Upper lobe of right lung (tissue), 1 donor: ENCODE data around the gene ITPR2. TPM values are rescaled to one million over a fixed set of nuclear protein-coding genes. Genes with fewer than 3 reads are reported as not detected.

ENCODE experiments used
- ATAC-seq: fragments of 200-7000 bp; cut with Tn5 transposase; one replicate; pipeline ENCODE4 v1.9.1; 2020; ENCODE audit warnings: mild to moderate bottlenecking, moderate library complexity
- DNase-seq: peaks from one replicate; pipeline ENCODE4 v3.0.0-alpha.2; 2020
- H3K27ac ChIP-seq: fragments of 200-600 bp; one replicate; pipeline ENCODE4 v1.8.0; 2022
- H3K27me3 ChIP-seq: fragments of 200-600 bp; one replicate; pipeline ENCODE4 v1.8.0; 2022; ENCODE audit warnings: mild to moderate bottlenecking
- H3K36me3 ChIP-seq: fragments of 200-600 bp; one replicate; pipeline ENCODE4 v1.8.0; 2022
- H3K4me1 ChIP-seq: fragments of 200-600 bp; one replicate; pipeline ENCODE4 v1.8.0; 2022
- H3K4me3 ChIP-seq: fragments of 200-600 bp; one replicate; pipeline ENCODE4 v1.8.0; 2022; ENCODE audit warnings: mild to moderate bottlenecking
- H3K9me3 ChIP-seq: fragments of 200-600 bp; one replicate; pipeline ENCODE4 v1.8.0; 2022
- CTCF ChIP-seq: fragments of 200-600 bp; IDR thresholded peaks from one replicate; pipeline ENCODE4 v1.8.0; 2022; ENCODE audit warnings: antibody characterized with exemption
- intact Hi-C: fragments of 100-400 bp; cut with DNase I; formaldehyde crosslinking; loops from one replicate; pipeline ENCODE4 v1.11.0; 2022
- total RNA-seq: library from RNA; stranded (reverse); fragmentation: NEBNext Ultra II Directional; extraction: Animal tissue kit (Norgen Biotek cat#: 25700); gene quantifications from one replicate; pipeline ENCODE4 v1.2.1, GENCODE V29; 2021
- donor health status: DM: no; HTN: yes; CAD: no; lungs with severe emphysema.

Gene ITPR2
- total RNA-seq, 1 donor from 2014 or later = 50.8 TPM

- TF ChIP-seq CTCF = no peak
- intact Hi-C loops = no loop called here
- ATAC-seq = no peak
These were observed 143.6 kb downstream of the ITPR2 start for GRCh38 chr12:26689281-26689841.

GRCh38 chr12:26688344-26688904 is 144.6 kb downstream of the ITPR2 start:
- DNase-seq (no peak), ATAC-seq (no peak)
- Histone ChIP-seq H3K4me3 (no peak overlapping the region), H3K27me3 (no peaks in the 10 kb centered on the region), H3K4me1 (no peaks in the 10 kb centered on the region), H3K36me3 (peaks cover 23% of the 10 kb centered on the region), H3K27ac (no peak overlapping the region), H3K9me3 (peaks cover 4% of the 10 kb centered on the region)
- no peak for TF ChIP-seq CTCF
- intact Hi-C loops = no loop called here

More at GRCh38 chr12:26689281-26689841, 143.6 kb downstream of the ITPR2 start:
- H3K9me3 ChIP-seq = no peaks in the 10 kb centered on the region
- H3K4me3 ChIP-seq = no peak overlapping the region
- H3K27ac ChIP-seq = no peak overlapping the region
- no peaks in the 10 kb centered on the region for H3K27me3 ChIP-seq
- no peaks in the 10 kb centered on the region for H3K4me1 ChIP-seq
- peaks cover 15% of the 10 kb centered on the region for H3K36me3 ChIP-seq
- DNase-seq = no peak

GRCh38 chr12:26686408-26686807 is 146.6 kb downstream of the ITPR2 start:
- intact Hi-C loops = no loop called here

GRCh38 chr12:26684101-26684500 is 148.9 kb downstream of the ITPR2 start:
- Histone ChIP-seq H3K4me3 (no peak overlapping the region), H3K36me3 (peaks cover 42% of the 10 kb centered on the region), H3K4me1 (no peaks in the 10 kb centered on the region), H3K27ac (no peak overlapping the region), H3K9me3 (peaks cover 4% of the 10 kb centered on the region), H3K27me3 (no peaks in the 10 kb centered on the region)
- intact Hi-C loops = no loop called here
- DNase-seq (no peak), ATAC-seq (no peak)
- no peak for TF ChIP-seq CTCF

More at GRCh38 chr12:26686408-26686807, 146.6 kb downstream of the ITPR2 start:
- Histone ChIP-seq H3K36me3 (peaks cover 36% of the 10 kb centered on the region), H3K27ac (no peak overlapping the region), H3K4me1 (no peaks in the 10 kb centered on the region), H3K9me3 (peaks cover 4% of the 10 kb centered on the region), H3K4me3 (no peak overlapping the region), H3K27me3 (no peaks in the 10 kb centered on the region)
- TF ChIP-seq CTCF = no peak
- ATAC-seq (no peak), DNase-seq (no peak)

GRCh38 chr12:26683443-26683842 is 149.6 kb downstream of the ITPR2 start:
- no peak for TF ChIP-seq CTCF
- no peak for ATAC-seq
- Histone ChIP-seq H3K4me1 (no peaks in the 10 kb centered on the region), H3K4me3 (no peak overlapping the region), H3K27ac (no peak overlapping the region), H3K9me3 (peaks cover 4% of the 10 kb centered on the region), H3K27me3 (no peaks in the 10 kb centered on the region), H3K36me3 (peaks cover 42% of the 10 kb centered on the region)
- DNase-seq = no peak
- intact Hi-C loops = no loop called here
